Fibroblast of skin of abdomen (primary cell): ENCODE data around the gene PLEKHD1.
"Not testable (repeated sequence)": the region's sequence is repeated elsewhere in the genome, so short reads cannot be mapped to it uniquely, and the experiment has no call there.

Experiments
- DNase-seq: peaks from one replicate; pipeline ENCODE4 v3.0.0-alpha.2; 2013

The PLEKHD1 gene

GRCh38 chr14:69481815-69482568 lies 2.5 kb upstream of the PLEKHD1 start:
- no peak for DNase-seq

- no peak for DNase-seq
Observed at GRCh38 chr14:69483765-69484443, 624 bp upstream of the PLEKHD1 start.

- no peak for DNase-seq
Observed at GRCh38 chr14:69485315-69485660, 760 bp downstream of the PLEKHD1 start.

- no peak for DNase-seq
Observed at GRCh38 chr14:69485701-69486100, 1.2 kb downstream of the PLEKHD1 start.

- no peak for DNase-seq
Observed at GRCh38 chr14:69487226-69487625, 2.7 kb downstream of the PLEKHD1 start.

- DNase-seq = no peak
Observed at GRCh38 chr14:69487771-69488170, 3.2 kb downstream of the PLEKHD1 start.

GRCh38 chr14:69489495-69489894 lies 5.0 kb downstream of the PLEKHD1 start:
- no peak for DNase-seq

GRCh38 chr14:69490219-69490918 lies 5.8 kb downstream of the PLEKHD1 start:
- no peak for DNase-seq

- no peak for DNase-seq
Observed at GRCh38 chr14:69491193-69491592, 6.7 kb downstream of the PLEKHD1 start.

GRCh38 chr14:69493038-69493437 lies 8.5 kb downstream of the PLEKHD1 start:
- DNase-seq = no peak

- DNase-seq = no peak
Observed at GRCh38 chr14:69493791-69494190, 9.3 kb downstream of the PLEKHD1 start.

- DNase-seq = no peak
Observed at GRCh38 chr14:69495341-69495921, 10.9 kb downstream of the PLEKHD1 start.

GRCh38 chr14:69497866-69498265 lies 13.3 kb downstream of the PLEKHD1 start:
- not testable (repeated sequence) for DNase-seq

GRCh38 chr14:69498286-69498685 lies 13.8 kb downstream of the PLEKHD1 start:
- not testable (repeated sequence) for DNase-seq

GRCh38 chr14:69499436-69499835 lies 14.9 kb downstream of the PLEKHD1 start:
- no peak for DNase-seq

- DNase-seq = no peak
Observed at GRCh38 chr14:69500096-69500495, 15.6 kb downstream of the PLEKHD1 start.

- no peak for DNase-seq
Observed at GRCh38 chr14:69500736-69501135, 16.2 kb downstream of the PLEKHD1 start.

GRCh38 chr14:69501423-69501838 lies 16.9 kb downstream of the PLEKHD1 start:
- DNase-seq = peak; percentile 10

- DNase-seq = no peak
Observed at GRCh38 chr14:69504775-69505174, 20.2 kb downstream of the PLEKHD1 start.

- no peak for DNase-seq
Observed at GRCh38 chr14:69505338-69506240, 21.1 kb downstream of the PLEKHD1 start.

- no peak for DNase-seq
Observed at GRCh38 chr14:69506241-69506595, 21.7 kb downstream of the PLEKHD1 start.
